GM19239 (cell line): ENCODE results near the gene PDCD6IP.
A peak's percentile ranks its signal among the peaks of the same experiment; 100 is the strongest.
"Not testable (repeated sequence)": the region's sequence is repeated elsewhere in the genome, so short reads cannot be mapped to it uniquely, and the experiment has no call there.

Experiments used
- DNase-seq: peaks from one replicate; pipeline ENCODE4 v3.0.0; 2011; ENCODE audit warnings: low spot score; ENCODE audit not compliant: insufficient read length
- FAIRE-seq: peaks from 2 replicates; lab custom pipeline; 2011; peaks lifted over from hg19 to GRCh38; lab: Jason Lieb, UNC

The PDCD6IP gene

GRCh38 chr3:33798418-33799201, at the start of gene PDCD6IP:
TSS of gene PDCD6IP (plus strand) at chr3:33798630. CDS start at chr3:33798729, 99 bp downstream.
- FAIRE-seq (peak; percentile 91), DNase-seq (peak; percentile 76)

GRCh38 chr3:33749546-33750210, 48.8 kb upstream of the PDCD6IP start:
- FAIRE-seq (no peak), DNase-seq (no peak)

- FAIRE-seq: no peak
- DNase-seq: no peak
Observed at GRCh38 chr3:33750211-33750548, 48.2 kb upstream of the PDCD6IP start.

GRCh38 chr3:33751336-33751735, 47.1 kb upstream of the PDCD6IP start:
- no peak for DNase-seq
- no peak for FAIRE-seq

- not testable (repeated sequence) for FAIRE-seq, DNase-seq
Observed at GRCh38 chr3:33754391-33754790, 44.0 kb upstream of the PDCD6IP start.

GRCh38 chr3:33758281-33758680, 40.1 kb upstream of the PDCD6IP start:
- DNase-seq (no peak), FAIRE-seq (no peak)

- DNase-seq: no peak
- FAIRE-seq: no peak
Observed at GRCh38 chr3:33758864-33759263, 39.6 kb upstream of the PDCD6IP start.

- DNase-seq: no peak
- no peak for FAIRE-seq
Observed at GRCh38 chr3:33768578-33769330, 29.7 kb upstream of the PDCD6IP start.

- no peak for FAIRE-seq
- DNase-seq: no peak
Observed at GRCh38 chr3:33773637-33774036, 24.8 kb upstream of the PDCD6IP start.

GRCh38 chr3:33775363-33775762, 23.1 kb upstream of the PDCD6IP start:
- FAIRE-seq (no peak), DNase-seq (no peak)

- no peak for DNase-seq
- FAIRE-seq: no peak
Observed at GRCh38 chr3:33777996-33778395, 20.4 kb upstream of the PDCD6IP start.

- DNase-seq: no peak
- FAIRE-seq: no peak
Observed at GRCh38 chr3:33779751-33780150, 18.7 kb upstream of the PDCD6IP start.

GRCh38 chr3:33781413-33781812, 17.0 kb upstream of the PDCD6IP start:
- not testable (repeated sequence) for DNase-seq, FAIRE-seq

GRCh38 chr3:33786565-33787327, 11.7 kb upstream of the PDCD6IP start:
- FAIRE-seq: no peak
- no peak for DNase-seq

- FAIRE-seq: peak; percentile 92
Observed at GRCh38 chr3:33787328-33788009, 11.0 kb upstream of the PDCD6IP start.

GRCh38 chr3:33789183-33789954, 9.1 kb upstream of the PDCD6IP start:
- FAIRE-seq: no peak
- no peak for DNase-seq

More at GRCh38 chr3:33787328-33788009, 11.0 kb upstream of the PDCD6IP start:
- DNase-seq: peak; percentile 19

GRCh38 chr3:33790091-33790490, 8.3 kb upstream of the PDCD6IP start:
- no peak for FAIRE-seq
- no peak for DNase-seq

- DNase-seq (no peak), FAIRE-seq (no peak)
Observed at GRCh38 chr3:33791477-33792166, 6.8 kb upstream of the PDCD6IP start.
